HG03066 (cell line): ENCODE measurements around the gene NUFIP1.
"Not testable (repeated sequence)": the region's sequence is repeated elsewhere in the genome, so short reads cannot be mapped to it uniquely, and the experiment has no call there.

Experiments
- ATAC-seq: cut with Tn5 transposase; IDR thresholded peaks from one replicate; pipeline ENCODE4 v1.9.1; 2021; ENCODE audit warnings: low read depth; ENCODE audit not compliant: unreplicated experiment

The NUFIP1 gene

DNA sequence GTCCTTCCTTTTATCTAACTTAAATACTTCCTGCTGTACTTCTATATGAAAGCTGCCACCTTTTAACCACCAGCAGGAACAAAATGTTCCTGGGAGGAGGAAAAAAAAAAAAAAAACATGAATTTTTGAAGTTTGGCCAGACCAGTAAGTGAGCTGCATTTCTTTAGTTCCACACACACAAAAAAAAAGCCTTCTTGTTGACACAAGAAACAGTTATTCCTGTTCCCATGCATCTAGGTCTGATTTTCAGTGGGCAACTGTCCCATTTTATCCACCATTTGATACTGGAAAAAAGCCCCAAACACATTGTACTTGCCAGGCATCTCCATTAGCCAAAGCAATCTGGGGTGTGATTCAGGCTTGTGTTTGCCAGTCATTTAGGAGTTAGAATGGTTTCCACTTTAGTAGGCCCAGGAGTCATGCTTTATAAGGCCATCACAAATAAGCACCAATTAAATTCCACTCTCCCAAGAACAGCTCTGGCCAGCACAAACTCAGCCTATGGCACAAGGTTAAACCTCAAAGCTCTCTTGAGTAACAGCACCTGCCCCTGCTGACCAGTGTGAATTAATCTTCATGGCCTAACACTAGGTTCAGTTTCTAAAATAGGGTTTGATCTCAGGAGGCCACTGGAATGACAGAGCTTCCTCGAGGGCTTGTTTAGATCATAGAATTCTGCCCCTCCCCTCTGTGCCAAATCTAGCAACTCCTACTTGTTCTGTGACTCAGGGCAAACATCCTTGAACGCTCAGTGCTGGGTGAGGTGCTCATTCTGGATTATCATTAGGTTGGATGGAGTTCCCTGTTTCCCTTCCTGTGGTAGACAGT, 67.1 kb downstream of the NUFIP1 start:
- no peak for ATAC-seq

DNA sequence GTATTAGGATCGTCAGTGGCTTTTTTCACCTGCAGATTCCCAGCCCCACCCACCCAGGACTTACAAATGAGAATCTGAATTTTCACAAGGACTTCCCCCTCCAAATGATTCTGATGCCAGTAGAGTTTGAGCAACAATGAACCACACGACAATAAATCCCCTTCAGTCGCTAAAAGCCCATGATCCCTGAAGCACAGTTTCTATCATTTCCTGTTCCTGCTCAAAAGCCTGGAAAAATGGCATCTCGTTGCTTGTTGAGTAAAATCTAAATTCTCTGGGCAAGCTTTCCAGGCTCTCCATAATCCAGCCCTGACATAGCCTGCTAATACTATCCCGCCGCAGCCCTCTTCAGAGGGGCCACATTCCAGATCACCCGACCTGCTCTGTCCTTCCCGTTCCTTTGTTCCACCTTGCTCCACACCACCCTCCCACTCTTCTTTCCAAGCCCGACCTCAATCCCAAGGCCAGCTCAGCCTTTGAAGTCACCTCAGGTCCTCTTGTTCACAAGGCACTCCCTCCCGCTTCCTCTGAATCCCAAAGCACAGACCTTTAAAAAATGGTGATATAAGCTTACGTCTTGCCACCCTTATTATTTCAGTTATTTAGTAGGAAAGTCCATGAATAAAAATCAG, 67.9 kb downstream of the NUFIP1 start:
- ATAC-seq = no peak

DNA sequence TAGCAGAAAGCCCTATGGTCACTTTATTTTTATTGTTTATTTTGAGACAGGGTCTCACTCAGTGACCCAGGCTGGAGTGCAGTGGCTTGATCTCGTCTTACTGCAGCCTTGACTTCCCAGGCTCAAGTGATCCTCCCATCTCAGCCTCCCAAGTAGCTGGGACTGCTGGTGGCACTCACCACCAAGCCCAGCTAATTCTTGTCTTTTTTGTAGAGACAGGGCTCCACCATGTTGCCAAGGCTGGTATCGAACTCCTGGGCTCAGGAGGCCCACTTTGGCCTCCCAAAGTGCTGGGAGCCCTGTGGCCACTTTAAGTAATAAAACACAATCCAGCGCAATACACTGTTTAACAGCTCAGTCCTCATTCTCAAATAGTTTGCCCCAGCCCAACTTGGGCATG, 69.3 kb downstream of the NUFIP1 start:
- no peak for ATAC-seq

DNA sequence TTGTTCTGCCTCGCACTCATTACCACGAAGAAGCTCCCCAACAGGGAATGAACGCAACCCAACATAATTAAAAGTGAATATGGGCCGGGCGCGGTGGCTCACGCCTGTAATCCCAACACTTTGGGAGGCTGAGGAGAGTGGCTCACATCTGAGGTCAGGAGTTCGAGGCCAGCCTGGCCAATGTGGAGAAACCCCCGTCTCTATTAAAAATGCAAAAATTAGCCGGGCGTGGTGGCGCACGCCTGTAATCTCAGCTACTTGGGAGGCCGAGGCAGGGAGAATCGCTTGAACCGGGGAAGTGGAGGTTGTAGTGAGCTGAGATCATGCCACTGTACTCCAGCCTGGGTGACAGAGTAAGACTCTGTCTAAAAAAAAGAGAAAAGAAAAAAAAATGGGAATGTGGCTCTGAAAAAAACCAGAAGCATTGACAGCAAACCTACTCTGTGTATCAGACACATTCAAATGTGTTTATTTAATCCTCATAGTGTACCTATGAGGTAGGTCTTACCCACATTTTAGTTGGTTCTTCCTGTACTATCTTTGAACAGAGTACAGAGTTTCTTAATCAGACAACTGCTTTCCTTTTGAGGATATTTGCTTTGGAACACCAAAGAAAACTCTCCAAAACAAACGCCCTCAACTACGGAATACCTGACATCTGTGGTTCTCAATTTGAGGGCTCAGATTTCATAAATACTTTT, 70.0 kb downstream of the NUFIP1 start:
- ATAC-seq = no peak

DNA sequence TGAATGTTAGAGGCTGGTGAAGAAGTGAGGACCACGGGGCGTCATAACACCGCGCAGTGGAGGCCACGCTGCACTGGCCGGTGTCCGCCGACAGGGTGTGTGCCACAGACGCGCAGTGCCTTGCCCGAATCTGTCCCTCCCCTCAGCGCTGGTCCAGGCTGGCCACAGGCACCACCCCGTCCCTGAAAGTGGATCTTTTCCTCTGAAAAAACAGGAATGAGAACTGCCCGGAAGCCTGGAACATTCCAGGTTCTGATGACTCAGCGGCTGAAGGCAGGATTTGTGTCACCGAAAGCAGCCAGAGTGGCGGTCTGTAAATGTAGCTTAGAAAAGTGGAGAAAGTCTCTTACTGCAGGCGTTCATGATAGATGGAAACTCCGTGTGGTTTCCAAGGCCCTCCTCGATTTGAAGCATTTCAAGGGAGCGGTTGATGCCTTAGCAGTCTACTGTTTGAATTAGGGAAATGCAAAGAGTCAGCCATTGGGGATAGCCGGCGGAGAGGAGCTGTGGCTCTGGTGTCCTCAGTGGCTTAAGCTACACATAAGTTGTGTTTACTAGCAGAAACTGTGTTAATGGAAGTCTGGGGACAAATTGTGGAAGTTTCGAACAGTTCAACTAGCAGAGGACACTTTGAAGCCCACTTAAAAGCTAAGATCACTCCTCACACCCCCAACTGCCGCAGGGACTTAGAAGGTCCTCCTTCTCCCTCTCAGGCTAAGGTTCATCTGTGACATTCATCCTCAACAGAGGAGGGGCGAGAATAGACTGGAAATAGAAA, 70.8 kb downstream of the NUFIP1 start:
- peak; percentile 82 for ATAC-seq

DNA sequence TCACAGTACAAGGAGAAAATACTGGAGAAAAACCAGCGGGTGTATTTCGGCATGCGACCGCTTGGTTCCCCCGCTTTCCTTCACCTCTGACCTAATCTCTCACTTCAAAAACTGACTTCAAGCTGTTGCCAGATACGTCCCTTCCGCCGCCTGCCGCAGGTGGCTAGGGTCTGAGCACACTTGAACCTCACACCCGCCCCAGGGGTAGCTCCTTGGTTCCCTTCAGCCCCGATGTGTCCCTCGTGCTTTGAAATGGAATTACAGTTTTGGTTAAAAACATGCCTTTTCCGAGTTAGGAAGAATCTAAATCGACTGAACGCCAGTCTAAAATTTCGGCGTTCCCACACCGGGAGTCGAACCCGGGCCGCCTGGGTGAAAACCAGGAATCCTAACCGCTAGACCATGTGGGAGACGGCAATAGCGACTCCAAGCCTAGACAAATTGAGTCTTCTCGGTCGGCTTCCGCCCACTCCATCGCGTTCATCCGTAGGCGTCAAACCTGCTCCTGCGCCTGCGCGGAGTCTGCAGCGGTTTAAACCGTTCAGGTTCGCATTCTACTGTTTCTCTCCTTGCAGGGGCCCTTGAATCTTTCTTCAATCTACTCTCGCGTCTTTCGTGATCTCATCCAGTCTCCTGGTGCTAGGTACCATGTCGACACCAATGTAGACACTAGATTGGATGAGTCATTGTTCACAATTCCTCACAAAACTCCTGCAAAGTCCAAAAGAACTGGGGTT, 71.5 kb downstream of the NUFIP1 start:
- peak; percentile 76 for ATAC-seq

DNA sequence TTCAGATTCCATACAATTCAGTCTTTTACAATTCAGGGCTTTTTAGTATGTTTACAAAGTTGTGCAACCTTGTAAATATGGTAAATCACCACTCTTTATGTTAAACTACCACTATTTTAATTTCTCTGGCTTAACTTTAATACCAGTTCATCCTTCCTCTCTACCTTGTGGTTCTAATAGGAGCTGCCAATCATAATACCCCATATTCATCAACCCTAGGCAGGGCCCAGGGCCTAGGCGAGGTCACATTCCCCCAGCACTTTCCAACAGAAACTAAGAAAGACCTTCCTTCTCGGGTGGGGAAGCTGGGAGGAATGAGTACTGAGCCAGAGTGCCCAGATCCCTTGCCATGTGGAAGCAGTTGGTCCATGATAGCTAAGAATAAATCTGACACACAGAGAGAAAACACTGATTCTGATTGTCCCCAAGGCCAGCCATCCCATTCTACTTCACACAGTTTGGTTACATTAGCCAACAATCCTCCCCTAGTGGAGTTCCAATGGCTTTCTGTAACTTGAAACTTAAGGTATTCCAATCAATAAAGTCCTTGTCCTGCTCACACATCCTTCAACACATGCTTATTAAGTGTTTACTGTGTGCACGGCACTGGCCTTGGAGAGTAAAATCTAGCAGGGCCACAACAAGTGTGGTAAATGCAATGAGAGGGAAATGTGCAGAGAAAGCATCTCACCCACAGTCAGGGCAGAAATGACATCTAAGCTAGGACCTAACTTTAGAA, 76.8 kb downstream of the NUFIP1 start:
- no peak for ATAC-seq

DNA sequence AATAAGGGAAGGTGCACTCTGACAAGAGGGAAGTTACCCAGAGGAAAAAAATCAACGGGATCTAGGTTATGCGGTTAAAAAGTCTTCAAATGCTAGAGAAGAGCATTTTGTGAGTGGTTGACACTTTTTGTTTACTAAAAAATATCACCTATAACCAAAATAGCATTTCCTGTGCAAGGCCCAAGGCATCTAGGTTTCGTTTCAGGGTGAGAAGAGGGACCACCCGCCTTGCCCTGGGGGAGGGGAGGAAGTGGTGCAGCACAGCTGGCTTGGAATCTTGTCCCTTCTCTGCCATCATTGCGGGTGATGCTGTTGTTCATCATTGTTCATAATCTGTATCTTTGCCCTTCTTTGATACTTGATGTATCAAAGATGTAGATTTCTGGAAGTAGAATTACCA, 80.6 kb downstream of the NUFIP1 start:
- no peak for ATAC-seq

DNA sequence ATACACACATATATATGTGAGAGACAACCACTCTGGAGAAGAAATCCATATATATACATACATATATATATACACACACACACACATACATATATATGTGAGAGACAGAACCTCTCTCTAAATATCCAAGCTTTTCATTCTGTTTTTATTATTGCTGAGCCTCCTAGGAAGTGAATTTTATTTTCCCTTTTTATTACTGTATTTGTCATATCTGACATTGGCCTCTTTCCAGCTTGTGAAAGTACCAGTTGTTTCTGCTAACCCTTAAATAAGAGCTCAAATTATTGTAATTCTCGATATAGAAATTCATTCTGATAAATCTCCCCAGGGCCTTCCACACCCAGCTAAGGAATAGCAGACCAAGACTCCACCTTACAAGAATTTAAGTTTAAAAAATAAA, 81.0 kb downstream of the NUFIP1 start:
- ATAC-seq = no peak

DNA sequence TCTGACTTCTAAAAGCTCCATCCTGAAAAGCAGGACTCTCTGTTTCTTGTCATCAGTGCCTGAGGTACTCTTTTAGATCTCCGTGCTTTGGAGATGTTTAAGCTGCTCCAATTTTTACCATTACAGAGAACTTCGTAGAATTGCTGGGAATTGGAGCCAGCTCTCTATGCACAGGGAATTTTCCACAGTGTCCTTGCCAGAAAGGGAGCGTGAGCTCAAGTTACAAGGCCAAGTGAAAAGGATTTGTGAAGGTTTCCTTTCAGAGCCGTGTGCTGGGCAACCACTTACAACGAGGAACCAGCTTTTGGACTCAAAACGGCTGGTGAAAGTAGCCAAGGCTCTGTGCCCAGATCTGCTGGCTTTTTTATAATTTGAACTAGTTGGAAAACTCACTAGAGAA, 82.6 kb downstream of the NUFIP1 start:
- ATAC-seq = no peak

DNA sequence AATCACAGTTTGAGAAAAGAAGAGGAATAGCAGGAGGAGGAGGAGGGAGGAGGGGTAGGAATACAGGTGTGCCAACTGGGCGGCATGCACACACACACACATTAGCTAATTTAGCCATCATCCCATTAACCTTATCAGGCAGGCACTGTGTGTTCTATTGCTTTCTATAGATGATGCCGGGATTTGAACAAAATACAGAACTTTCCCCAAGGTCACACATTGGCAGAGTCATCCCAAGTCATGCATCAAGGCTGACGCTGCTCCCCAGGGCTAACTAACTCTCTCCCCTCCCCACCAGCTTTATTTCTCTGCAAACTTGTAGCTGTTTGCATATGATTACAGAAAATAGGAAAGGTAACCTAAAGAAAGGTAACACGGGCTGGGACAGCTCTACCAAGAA, 83.0 kb downstream of the NUFIP1 start:
- no peak for ATAC-seq

DNA sequence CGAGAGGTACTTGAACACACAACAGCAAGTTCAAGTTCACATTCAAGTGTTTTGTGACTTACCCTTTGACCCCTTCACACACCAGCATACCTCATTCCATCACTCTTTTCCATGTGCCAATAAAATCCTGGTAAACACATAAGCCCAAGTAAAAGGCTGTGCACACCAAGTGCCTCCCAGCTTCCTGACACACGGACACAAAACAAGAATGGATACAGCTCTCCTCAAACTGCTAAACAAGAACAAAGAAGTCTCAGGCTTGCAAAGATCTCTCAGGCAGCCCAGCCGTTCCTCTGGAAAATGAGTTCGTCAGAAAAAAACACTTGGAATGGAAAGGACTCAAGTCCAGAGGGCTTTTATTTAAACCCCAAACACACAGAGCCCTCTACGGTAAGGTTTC, 83.7 kb downstream of the NUFIP1 start:
- no peak for ATAC-seq

DNA sequence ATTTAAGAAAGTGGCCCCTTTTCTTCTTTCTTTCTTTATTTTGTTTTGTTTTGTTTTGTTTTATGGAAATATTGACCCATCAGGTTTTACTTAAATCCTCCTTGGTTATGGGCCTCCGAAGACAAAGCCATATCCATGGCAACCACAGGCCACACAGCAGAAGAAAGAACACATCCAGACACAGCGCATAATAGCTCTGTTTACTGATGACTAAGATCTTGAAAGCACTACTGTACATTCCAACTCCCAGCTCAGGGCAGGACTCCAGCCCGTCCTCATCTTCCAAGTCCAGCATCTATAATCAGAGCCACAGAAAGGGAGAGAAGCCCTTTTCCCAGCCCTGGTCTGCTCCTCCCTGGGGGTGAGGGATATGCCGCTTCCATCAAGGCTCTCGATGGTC, 84.3 kb downstream of the NUFIP1 start:
- no peak for ATAC-seq

DNA sequence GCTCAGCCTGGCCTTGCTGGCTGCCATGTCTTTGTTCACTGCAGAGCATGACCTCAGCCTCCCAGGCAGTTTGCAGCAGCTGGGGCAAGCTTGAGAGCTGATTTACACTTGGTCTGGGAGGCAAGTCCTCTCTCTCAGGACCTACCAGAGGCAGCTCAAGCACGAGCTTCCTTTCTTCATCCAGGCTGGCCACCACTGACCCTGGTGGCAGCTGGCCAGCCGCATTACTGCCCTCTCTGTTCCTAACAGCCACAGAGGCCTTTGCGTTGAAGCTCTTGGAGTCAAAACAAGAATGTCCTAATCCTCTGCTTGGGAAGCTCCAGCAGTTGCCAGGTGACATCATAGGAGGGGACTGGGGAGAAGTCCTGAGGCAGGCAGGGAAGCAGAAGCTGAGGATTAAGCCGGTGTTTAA, 85.7 kb downstream of the NUFIP1 start:
- no peak for ATAC-seq

DNA sequence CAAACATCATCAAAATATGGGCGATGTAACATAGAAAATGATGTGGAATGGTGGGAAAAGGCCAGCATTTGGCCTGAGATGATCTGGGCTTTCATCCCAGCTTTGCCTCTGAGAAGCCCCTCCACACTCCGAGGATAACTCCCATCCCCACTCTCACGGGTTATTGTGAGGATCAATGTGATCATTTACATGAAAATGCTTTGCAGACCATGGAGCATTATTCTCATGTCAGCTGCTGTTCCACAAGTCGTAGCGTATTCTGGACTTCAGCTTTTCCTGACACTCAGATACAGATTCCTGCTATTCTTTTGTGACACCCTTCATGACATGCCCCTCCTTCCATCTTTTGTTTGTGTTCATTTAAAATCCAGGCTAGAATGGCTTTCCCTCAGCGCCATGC, 86.5 kb downstream of the NUFIP1 start:
- no peak for ATAC-seq

DNA sequence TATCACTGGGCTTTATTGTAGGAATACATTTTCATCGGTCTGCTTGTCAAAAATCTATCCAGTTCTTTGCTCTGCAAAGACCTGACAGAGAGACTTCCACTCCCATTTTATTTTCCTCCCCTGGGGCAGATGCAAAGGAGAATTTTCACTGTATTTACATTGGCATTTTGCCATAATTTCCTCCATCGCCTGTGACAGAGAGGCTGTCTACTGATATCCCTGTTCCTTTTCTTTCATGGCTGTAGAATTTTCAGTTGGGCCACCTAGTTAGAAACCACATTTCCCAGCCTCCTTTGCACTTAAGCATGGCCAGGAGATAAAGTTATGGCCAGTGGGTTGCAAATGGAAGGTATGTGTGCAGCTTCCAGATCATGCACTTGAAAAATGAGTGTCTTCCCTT, 89.3 kb downstream of the NUFIP1 start:
- ATAC-seq = no peak

DNA sequence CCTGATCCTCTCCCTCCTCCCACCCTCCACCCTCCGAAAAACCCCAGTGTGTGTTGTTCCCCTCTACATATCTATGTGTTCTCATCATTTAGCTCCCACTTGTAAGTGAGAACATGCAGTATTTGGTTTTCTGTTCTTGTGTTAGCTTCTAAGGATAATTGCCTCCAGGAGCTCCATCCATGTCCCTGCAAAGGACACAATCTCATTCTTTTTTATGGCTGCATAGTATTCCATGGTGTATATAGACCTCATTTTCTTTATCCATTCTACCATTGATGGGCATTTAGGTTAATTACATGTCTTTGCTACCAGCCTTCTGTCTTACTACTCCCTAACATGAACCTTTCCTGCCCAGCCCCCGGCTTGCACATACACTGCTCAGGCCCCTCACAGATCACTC, 91.0 kb downstream of the NUFIP1 start:
- ATAC-seq = not testable (repeated sequence)

DNA sequence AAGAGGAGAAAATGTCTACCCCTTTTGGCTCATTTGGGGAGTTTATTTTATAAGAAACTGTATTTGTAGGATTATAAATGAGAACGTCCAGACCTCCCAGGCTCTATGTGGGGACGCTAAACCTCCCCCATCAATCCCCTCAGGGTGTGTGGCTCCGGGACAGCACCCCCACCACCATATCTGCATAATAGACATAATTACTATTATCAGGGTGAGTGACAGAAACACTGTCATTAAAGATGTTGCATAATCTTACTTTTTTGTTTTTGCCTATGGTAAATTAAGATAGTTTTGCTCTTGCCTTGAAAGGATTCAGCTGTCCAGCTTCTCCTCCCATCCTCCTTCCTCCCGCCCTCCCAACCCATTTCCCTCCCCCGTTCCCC, 93.3 kb downstream of the NUFIP1 start:
- no peak for ATAC-seq

DNA sequence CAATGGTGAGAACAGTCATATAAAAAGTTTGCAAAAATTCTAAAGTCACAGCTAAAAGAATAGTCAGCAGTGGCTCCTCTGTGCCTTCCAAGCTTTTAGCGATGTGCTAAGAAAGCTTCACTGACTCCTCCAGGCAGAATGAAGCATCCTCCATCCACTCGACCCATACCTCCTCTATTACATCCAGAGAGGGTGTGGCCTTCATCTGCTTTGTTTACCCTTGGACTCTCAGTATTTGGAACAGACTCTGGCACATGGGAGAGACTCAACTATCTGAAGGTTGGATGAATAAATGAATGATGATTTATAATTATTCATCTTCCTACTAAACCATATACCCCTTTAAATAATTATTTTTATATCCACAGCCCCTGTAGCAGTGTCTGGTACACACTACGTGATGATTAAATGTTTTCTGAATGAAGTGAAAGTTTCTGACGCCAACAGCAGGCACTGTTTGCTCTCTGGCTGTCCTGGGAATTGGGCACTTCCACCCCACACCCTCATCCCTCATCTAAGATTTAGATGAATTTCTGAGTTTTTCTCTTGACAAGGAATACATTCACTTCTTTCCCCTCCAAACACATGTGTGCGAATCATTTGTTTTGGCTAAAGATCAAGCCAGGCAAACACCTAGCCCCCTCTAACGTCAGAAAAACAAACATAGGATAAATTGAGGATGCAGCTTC, 93.9 kb downstream of the NUFIP1 start:
- no peak for ATAC-seq
